DND-41 (cell line): ENCODE measurements around the gene BACH2.

Source experiments
- EZH2 ChIP-seq: IDR thresholded peaks from 3 replicates; pipeline ENCODE4 v1.6.1; 2012; ENCODE audit warnings: borderline replicate concordance, low read depth, mild to moderate bottlenecking, moderate library complexity, low read length, inconsistent platforms; ENCODE audit not compliant: severe bottlenecking
- TF ChIP-seq, protein P1 (sequence below): IDR thresholded peaks from 2 replicates; pipeline ENCODE4 v1.5.1; 2012; ENCODE audit warnings: borderline replicate concordance, low read length, moderate library complexity, mild to moderate bottlenecking; ENCODE audit not compliant: poor library complexity, severe bottlenecking; ENCODE audit errors: extremely low read depth

DNA sequence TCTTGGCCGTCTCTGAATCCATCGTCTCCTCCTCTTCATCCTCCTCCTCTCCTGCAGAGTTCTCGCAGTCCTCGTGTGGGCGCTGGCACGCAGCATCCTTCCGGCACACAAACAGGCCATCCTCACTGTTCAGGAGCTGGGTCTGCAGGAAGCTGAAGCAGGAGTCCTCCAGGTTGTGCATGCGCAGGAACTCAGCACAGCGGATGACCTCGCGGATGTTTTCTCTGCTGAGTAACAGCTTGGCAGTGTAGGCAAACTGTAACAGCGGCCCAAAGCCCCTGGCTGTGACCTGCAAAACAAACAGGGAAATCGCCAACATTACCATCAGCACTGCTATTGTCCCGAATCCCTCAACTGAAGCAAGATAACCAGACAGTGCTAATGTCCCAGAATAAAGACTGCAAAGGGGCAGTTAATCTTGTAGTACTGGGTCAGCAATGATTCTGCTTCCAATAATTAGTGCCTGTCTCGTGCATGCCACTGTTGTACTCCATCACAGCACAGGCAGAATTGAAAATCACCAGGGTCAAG, 345.0 kb downstream of the BACH2 start:
- TF ChIP-seq, protein P1, sequence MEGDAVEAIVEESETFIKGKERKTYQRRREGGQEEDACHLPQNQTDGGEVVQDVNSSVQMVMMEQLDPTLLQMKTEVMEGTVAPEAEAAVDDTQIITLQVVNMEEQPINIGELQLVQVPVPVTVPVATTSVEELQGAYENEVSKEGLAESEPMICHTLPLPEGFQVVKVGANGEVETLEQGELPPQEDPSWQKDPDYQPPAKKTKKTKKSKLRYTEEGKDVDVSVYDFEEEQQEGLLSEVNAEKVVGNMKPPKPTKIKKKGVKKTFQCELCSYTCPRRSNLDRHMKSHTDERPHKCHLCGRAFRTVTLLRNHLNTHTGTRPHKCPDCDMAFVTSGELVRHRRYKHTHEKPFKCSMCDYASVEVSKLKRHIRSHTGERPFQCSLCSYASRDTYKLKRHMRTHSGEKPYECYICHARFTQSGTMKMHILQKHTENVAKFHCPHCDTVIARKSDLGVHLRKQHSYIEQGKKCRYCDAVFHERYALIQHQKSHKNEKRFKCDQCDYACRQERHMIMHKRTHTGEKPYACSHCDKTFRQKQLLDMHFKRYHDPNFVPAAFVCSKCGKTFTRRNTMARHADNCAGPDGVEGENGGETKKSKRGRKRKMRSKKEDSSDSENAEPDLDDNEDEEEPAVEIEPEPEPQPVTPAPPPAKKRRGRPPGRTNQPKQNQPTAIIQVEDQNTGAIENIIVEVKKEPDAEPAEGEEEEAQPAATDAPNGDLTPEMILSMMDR = no peak
- TF ChIP-seq EZH2 = no peak
